Upper lobe of left lung (tissue), 6 donors: ENCODE measurements around the gene CDC14A. TPM values are rescaled to one million over a fixed set of nuclear protein-coding genes. Genes with fewer than 3 reads are reported as not detected.

Experiments
- ATAC-seq, 2 donors: fragments of 200-7000 bp; cut with Tn5 transposase; one replicate each; pipeline ENCODE4 v1.9.1; 2022; ENCODE audit warnings: mild to moderate bottlenecking in 2 of 2, moderate library complexity in 2 of 2; ENCODE audit not compliant: low FRiP score in 2 of 2
- DNase-seq, 2 donors: peaks; one replicate each; pipeline ENCODE4 v3.0.0-alpha.2; 2019 to 2020
- H3K27ac ChIP-seq, 4 donors: fragments of 200-600 bp; sonication (generic); one replicate each; pipeline ENCODE4 v1.5.1; 2016 to 2019
- H3K27me3 ChIP-seq, 4 donors: fragments of 200-600 bp; sonication (generic); one replicate each; pipeline ENCODE4 v1.5.1; 2017 to 2019
- H3K36me3 ChIP-seq, 4 donors: fragments of 200-600 bp; sonication (generic); one replicate each; pipeline ENCODE4 v1.5.1; 2016 to 2019
- H3K4me1 ChIP-seq, 4 donors: fragments of 200-600 bp; sonication (generic); one replicate each; pipeline ENCODE4 v1.5.1; 2018 to 2019
- H3K4me3 ChIP-seq, 4 donors: fragments of 200-600 bp; sonication (generic); one replicate each; pipeline ENCODE4 v1.5.1; 2017 to 2019; ENCODE audit warnings: mild to moderate bottlenecking in 2 of 4, moderate library complexity in 1 of 4
- H3K9me3 ChIP-seq, 4 donors: fragments of 200-600 bp; sonication (generic); one replicate each; pipeline ENCODE4 v1.5.1; 2018 to 2019
- EP300 ChIP-seq, 4 donors: sonication (generic); formaldehyde crosslinking; IDR thresholded peaks; one replicate each; pipeline ENCODE4 v1.5.1; 2017; ENCODE audit warnings: antibody characterized with exemption in 4 of 4, control low read depth in 2 of 4
- POLR2A ChIP-seq, 4 donors: fragments of 450-650 bp; IDR thresholded peaks; one replicate each; pipeline ENCODE4 v1.5.1; 2016 to 2017; ENCODE audit warnings: antibody characterized with exemption in 4 of 4, mild to moderate bottlenecking in 2 of 4
- POLR2AphosphoS5 ChIP-seq, 2 donors: sonication (generic); formaldehyde crosslinking; IDR thresholded peaks; one replicate each; pipeline ENCODE4 v1.5.1; 2017; ENCODE audit warnings: antibody characterized with exemption in 2 of 2
- WGBS, 2 donors: methylation state at CpG; one replicate each; pipeline ENCODE4 v1.1.5; 2017 to 2018; 5-methylcytosine and 5-hydroxymethylcytosine counted together
- total RNA-seq, 6 donors: library from RNA; depleted of rRNA in 4 of 6; stranded (reverse); fragments of >200 nt in 4 of 6; gene quantifications; one replicate each; pipeline versions ENCODE4 v1.1.0 to v1.2.1, GENCODE V29; 2016 to 2021
- TF ChIP-seq, protein P1 (sequence below), 6 experiments: fragments of 450-650 bp in 4 of 6; fragments of 200-600 bp in 2 of 6; sonication (generic) in 2 of 6; IDR thresholded peaks; one replicate each; pipeline ENCODE4 v1.5.1; 2016 to 2019; ENCODE audit warnings: antibody characterized with exemption in 6 of 6
- donor health status: DM: no; HTN: no; CAD: no; lungs with moderate emphysema.
- donor health status: DM: no; HTN: yes; CAD: no; lungs with severe emphysema.

Gene CDC14A
- total RNA-seq, 6 donors from 2014 or later: 9.6 to 56.6 (median 22.1) TPM

DNA sequence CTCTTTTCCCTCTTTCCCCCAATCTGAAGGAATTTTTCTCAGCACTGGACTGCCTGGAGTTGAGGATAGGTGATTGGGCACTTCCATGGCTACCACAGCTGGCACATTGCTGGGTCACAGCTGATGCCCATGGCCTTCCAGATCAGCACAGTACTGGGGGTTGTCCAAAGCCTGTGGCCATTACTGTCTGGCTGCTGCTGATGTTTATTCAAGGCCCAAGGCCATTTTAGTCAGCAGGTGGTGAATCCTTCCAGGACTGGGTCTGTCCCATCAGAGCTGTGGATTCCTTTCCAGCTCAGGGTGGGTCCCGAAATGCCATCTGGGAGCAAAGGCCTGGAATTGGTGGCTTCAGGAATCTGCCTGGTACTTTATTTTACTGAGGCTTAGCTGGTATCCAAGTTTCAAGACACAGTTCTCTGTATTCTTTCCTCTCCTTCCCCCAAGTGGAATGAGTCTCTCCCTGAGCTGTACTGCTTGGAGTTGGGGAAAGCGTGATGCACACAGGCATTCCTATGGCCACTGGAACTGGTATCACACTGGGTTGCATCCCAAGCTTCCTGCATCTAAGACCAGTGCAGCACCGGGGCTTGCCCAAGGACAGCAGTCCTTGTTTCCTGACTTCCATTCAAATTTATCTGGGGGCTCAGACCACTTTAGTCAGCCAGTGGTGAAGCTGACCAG lies 204.8 kb downstream of the CDC14A start:
- Histone ChIP-seq H3K36me3 (no peaks in the 10 kb centered on the region), H3K27ac (no peak overlapping the region), H3K4me3 (no peak overlapping the region), H3K27me3 (no peaks in the 10 kb centered on the region), H3K9me3 (peaks cover 7 to 16% (median 14%) of the 10 kb centered on the region in 4 donors), H3K4me1 (no peaks in the 10 kb centered on the region)
- WGBS, 2 donors: 72 to 93% methylated on average over 3 of the region's 3 CpGs
- no peak for ATAC-seq
- DNase-seq: no peak
- TF ChIP-seq POLR2AphosphoS5 (IDR thresholded peaks at IDR 0.05) (no peak), EP300 (IDR thresholded peaks at IDR 0.05) (no peak), POLR2A (IDR thresholded peaks at IDR 0.05) (no peak)
- TF ChIP-seq, protein P1, sequence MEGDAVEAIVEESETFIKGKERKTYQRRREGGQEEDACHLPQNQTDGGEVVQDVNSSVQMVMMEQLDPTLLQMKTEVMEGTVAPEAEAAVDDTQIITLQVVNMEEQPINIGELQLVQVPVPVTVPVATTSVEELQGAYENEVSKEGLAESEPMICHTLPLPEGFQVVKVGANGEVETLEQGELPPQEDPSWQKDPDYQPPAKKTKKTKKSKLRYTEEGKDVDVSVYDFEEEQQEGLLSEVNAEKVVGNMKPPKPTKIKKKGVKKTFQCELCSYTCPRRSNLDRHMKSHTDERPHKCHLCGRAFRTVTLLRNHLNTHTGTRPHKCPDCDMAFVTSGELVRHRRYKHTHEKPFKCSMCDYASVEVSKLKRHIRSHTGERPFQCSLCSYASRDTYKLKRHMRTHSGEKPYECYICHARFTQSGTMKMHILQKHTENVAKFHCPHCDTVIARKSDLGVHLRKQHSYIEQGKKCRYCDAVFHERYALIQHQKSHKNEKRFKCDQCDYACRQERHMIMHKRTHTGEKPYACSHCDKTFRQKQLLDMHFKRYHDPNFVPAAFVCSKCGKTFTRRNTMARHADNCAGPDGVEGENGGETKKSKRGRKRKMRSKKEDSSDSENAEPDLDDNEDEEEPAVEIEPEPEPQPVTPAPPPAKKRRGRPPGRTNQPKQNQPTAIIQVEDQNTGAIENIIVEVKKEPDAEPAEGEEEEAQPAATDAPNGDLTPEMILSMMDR (IDR thresholded peaks at IDR 0.05): no peak

DNA sequence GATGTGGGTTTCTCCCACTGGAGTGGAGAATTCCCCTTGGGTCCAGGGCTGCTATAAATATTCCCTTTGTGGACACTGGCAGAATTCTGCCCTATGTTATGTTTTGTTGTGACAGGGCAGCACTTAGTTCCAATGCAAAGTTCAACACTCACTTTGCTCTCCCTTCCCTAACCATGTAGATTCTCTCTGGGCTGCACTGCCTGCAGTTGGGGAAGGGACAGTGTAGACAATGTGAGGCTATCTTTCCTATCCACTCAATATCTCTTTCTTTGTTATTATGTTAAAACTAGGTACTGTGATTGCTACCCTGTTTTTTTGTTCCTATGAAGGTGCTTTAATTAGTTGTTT lies 205.3 kb downstream of the CDC14A start:
- Histone ChIP-seq H3K4me3 (no peak overlapping the region), H3K4me1 (no peaks in the 10 kb centered on the region), H3K36me3 (no peaks in the 10 kb centered on the region), H3K9me3 (peaks cover 3 to 12% (median 10%) of the 10 kb centered on the region in 4 donors), H3K27me3 (no peaks in the 10 kb centered on the region), H3K27ac (no peak overlapping the region)
- ATAC-seq (no peak), DNase-seq (no peak)
- TF ChIP-seq, protein P1 (IDR thresholded peaks at IDR 0.05): no peak
- TF ChIP-seq POLR2AphosphoS5 (IDR thresholded peaks at IDR 0.05) (no peak), POLR2A (IDR thresholded peaks at IDR 0.05) (no peak), EP300 (IDR thresholded peaks at IDR 0.05) (no peak)

DNA sequence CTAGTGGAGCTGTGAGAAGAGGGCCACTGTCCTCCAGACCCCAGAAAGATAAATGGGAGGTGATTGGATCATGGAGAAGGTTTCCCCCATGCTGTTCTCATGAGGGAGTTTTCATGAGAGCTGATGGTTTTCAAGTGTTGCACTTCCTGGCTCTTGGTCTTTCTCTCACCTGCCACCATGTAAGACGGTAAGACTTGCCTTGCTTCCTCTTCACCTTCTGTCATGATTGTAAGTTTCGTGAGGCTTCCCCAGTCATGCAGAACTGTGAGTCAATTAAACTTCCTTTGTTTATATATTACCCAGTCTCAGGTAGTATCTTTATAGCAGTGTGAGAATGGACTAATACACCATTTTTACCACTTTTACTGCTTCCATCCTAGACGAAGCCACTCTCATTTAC lies 213.2 kb downstream of the CDC14A start:
- H3K9me3 ChIP-seq: no peaks in the 10 kb centered on the region
- no peak for ATAC-seq
- H3K27ac ChIP-seq: no peak overlapping the region
- H3K4me3 ChIP-seq: no peak overlapping the region
- H3K27me3 ChIP-seq: no peaks in the 10 kb centered on the region
- H3K36me3 ChIP-seq: no peaks in the 10 kb centered on the region
- DNase-seq: no peak
- no peaks in the 10 kb centered on the region for H3K4me1 ChIP-seq
- WGBS, 2 donors: 79 to 81% methylated on average over 3 of the region's 3 CpGs
- no peak for TF ChIP-seq POLR2AphosphoS5 (IDR thresholded peaks at IDR 0.05)
- TF ChIP-seq EP300 (IDR thresholded peaks at IDR 0.05): no peak
- TF ChIP-seq, protein P1 (IDR thresholded peaks at IDR 0.05): no peak

DNA sequence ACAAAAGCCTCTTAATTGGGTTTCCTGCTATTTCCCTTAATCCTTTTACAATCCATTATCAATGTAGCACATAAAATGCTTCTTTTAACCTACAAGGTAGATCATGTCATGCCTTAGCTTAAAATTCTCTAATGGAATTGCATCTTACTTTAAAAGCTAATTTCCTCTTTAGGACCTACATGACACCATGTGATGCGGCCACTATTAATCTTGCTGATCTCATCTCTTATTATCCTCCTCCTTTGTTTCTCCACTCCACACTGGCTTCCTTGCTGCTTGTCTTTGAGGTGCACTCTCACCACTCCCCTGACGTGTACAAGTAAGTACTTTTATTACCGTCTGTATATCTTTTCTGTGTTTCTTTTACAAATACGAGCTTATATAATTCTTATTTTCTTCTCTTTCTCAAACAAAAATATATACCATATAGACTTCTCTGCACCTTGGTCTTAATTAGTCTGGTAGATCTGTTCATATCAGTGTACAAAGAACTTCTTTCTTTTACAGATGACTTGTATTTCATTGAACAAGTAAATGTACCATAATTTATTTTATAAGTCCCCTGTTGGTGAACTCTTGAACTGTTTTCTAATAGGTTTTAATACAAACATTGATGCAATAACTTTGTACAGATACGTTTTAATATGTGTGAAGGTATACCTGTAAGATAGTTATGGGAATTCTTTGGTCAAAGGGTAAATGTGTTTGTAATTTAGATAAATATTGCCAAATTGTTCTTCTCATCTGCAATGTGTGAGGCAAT lies 213.8 kb downstream of the CDC14A start:
- H3K4me3 ChIP-seq: no peak overlapping the region
- H3K27me3 ChIP-seq: no peaks in the 10 kb centered on the region
- no peaks in the 10 kb centered on the region for H3K36me3 ChIP-seq
- 61 to 64% methylated on average over 5 of the region's 5 CpGs for WGBS, 2 donors
- no peaks in the 10 kb centered on the region for H3K9me3 ChIP-seq
- no peak for DNase-seq
- H3K4me1 ChIP-seq: no peaks in the 10 kb centered on the region
- no peak for TF ChIP-seq POLR2AphosphoS5 (IDR thresholded peaks at IDR 0.05)
- TF ChIP-seq, protein P1 (IDR thresholded peaks at IDR 0.05): no peak
- TF ChIP-seq EP300 (IDR thresholded peaks at IDR 0.05): no peak
- TF ChIP-seq POLR2A (IDR thresholded peaks at IDR 0.05): no peak
- H3K27ac ChIP-seq: no peak overlapping the region
- ATAC-seq: no peak
